ENCODE results near the gene MCTP2. TPM values are rescaled to one million over a fixed set of nuclear protein-coding genes. Genes with fewer than 3 reads are reported as not detected.

The MCTP2 gene
- total and polyA plus RNA-seq, 10 donors = 5.6 to 205 (median 107) TPM

GRCh38 chr15:94445566-94446160 lies 214.3 kb downstream of the MCTP2 start:
- intact Hi-C loops (cut with DNase I; ENCODE audit: low total_unique reads) = no loop called here
- Histone ChIP-seq H3K9me3 (no peaks in the 10 kb centered on the region), H3K27ac (no peak overlapping the region), H3K27me3 (replicated peaks in 1 of 7) (no peaks in the 10 kb centered on the region), H3K4me3 (no peak overlapping the region), H3K4me1 (peaks cover 0 to 5% (median 0%) of the 10 kb centered on the region in 6 donors), H3K36me3 (peaks cover 0 to 96% (median 22%) of the 10 kb centered on the region in 6 donors)
- TF ChIP-seq POLR2AphosphoS5 (IDR thresholded peaks at IDR 0.05) (no peak), POLR2A (IDR thresholded peaks at IDR 0.05) (no peak)
- TF ChIP-seq, protein P1, sequence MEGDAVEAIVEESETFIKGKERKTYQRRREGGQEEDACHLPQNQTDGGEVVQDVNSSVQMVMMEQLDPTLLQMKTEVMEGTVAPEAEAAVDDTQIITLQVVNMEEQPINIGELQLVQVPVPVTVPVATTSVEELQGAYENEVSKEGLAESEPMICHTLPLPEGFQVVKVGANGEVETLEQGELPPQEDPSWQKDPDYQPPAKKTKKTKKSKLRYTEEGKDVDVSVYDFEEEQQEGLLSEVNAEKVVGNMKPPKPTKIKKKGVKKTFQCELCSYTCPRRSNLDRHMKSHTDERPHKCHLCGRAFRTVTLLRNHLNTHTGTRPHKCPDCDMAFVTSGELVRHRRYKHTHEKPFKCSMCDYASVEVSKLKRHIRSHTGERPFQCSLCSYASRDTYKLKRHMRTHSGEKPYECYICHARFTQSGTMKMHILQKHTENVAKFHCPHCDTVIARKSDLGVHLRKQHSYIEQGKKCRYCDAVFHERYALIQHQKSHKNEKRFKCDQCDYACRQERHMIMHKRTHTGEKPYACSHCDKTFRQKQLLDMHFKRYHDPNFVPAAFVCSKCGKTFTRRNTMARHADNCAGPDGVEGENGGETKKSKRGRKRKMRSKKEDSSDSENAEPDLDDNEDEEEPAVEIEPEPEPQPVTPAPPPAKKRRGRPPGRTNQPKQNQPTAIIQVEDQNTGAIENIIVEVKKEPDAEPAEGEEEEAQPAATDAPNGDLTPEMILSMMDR (IDR thresholded peaks at IDR 0.05 in 8 of 11, conservative IDR thresholded peaks at IDR 0.05 in 3 of 11) = no peak
- 85 to 94% (median 91%) methylated on average over 7 of the region's 7 CpGs for WGBS, 5 donors
- DNase-seq = no peak

DNA sequence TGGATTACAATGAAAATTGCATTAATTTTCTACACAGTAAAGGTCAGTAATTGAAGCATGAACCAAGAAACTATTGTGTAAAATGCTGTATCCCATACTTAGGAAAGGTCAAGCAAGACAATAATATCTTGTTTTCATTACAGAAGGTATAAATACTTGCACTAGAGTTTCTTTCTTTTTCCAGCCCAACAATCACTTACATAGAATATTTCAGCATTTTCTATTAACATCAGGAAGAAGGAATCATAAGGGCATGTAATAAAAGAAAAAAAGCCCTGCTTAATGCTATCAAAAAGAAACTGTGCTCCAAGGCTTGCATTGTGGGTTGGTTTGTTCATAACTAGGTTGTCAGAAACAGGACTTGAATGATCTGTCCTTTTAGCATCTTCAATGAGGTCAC lies 215.1 kb downstream of the MCTP2 start:
- TF ChIP-seq POLR2AphosphoS5 (IDR thresholded peaks at IDR 0.05) (no peak), POLR2A (IDR thresholded peaks at IDR 0.05) (no peak)
- TF ChIP-seq, protein P1 (IDR thresholded peaks at IDR 0.05 in 8 of 11, conservative IDR thresholded peaks at IDR 0.05 in 3 of 11) = no peak
- intact Hi-C loops (cut with DNase I; ENCODE audit: low total_unique reads) = no loop called here

DNA sequence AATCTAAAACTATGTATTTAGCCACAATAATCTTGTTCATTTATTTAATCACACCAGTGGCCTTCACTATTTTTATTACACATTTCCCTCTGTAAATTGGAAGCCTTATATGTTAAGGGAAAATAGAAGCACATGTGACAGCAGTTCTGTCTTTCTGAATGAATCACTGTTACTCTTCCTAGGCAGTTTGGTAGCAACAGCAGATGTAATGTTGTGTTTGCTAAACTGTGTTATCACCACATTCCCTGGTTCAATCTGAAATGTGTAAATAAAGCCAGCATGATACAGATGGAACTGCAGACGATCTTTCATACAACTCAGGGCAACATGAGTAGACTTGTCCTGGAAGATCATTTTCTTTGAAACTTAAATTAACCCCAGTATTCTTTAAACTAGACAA lies 220.1 kb downstream of the MCTP2 start:
- TF ChIP-seq, protein P1 (IDR thresholded peaks at IDR 0.05 in 8 of 11, conservative IDR thresholded peaks at IDR 0.05 in 3 of 11) = no peak
- no peak for TF ChIP-seq POLR2A (IDR thresholded peaks at IDR 0.05)
- no peak for TF ChIP-seq POLR2AphosphoS5 (IDR thresholded peaks at IDR 0.05)
- peaks cover 0 to under 1% (median 0%) of the 10 kb centered on the region in 6 donors for H3K4me1 ChIP-seq
- DNase-seq = no peak
- no peaks in the 10 kb centered on the region for H3K27me3 ChIP-seq (replicated peaks in 1 of 7)
- WGBS, 5 donors = 82 to 100% (median 91%) methylated on average over 1 of the region's 1 CpG
- no peak overlapping the region for H3K4me3 ChIP-seq
- H3K9me3 ChIP-seq = no peaks in the 10 kb centered on the region
- H3K36me3 ChIP-seq = peaks cover 0 to 92% (median 3%) of the 10 kb centered on the region in 6 donors
- no peak overlapping the region for H3K27ac ChIP-seq
- intact Hi-C loops (cut with DNase I; ENCODE audit: low total_unique reads) = no loop called here

More for the DNA sequence above, 215.1 kb downstream of the MCTP2 start:
- H3K27ac ChIP-seq = peak overlapping the region in 1 of 8 donors; percentile 45
- DNase-seq = no peak
- H3K4me1 ChIP-seq = peaks cover 0 to 5% (median 0%) of the 10 kb centered on the region in 6 donors
- H3K27me3 ChIP-seq (replicated peaks in 1 of 7) = no peaks in the 10 kb centered on the region
- peaks cover 0 to 96% (median 21%) of the 10 kb centered on the region in 6 donors for H3K36me3 ChIP-seq
- H3K9me3 ChIP-seq = no peaks in the 10 kb centered on the region
- no peak overlapping the region for H3K4me3 ChIP-seq

DNA sequence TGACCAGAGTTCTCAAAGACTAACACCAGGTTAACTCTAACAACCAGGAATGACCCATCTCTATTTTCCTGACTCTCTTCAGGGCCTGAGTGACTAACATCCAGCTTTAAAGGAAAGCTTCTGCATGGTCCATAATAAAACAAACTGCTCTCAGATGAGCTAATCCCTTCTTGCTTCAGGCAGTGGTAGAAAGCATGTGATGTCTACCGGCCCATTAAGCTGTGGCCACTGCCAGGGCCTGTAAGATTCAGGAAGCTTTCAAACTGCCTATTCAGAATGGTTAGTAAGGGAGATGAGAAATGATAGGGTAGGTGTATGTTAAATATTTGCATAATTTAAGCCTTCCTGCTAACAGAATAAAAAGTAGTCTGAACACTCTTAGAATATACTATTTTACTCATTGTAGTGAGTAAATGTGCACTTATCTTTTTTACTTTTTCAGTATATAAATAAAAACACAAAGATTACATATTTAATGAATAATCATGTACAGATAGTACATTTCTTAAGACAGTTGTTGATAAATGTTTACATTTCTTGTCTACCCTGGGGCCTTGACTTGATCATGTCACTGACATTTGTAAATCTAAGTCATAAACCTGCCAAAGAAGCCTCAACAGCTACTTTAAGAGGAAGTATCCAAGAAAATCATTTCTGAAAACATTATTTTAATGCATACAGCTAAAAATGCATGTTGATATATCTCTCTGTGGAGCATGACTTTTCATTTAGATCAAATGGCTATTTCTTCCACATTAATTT lies 222.0 kb downstream of the MCTP2 start:
- Histone ChIP-seq H3K27ac (no peak overlapping the region), H3K36me3 (peaks cover 0 to 94% (median 14%) of the 10 kb centered on the region in 6 donors), H3K4me3 (no peak overlapping the region), H3K27me3 (replicated peaks in 1 of 7) (no peaks in the 10 kb centered on the region), H3K4me1 (peaks cover 0 to 4% (median 0%) of the 10 kb centered on the region in 6 donors), H3K9me3 (no peaks in the 10 kb centered on the region)
- no peak for DNase-seq
- intact Hi-C loops (cut with DNase I; ENCODE audit: low total_unique reads) = no loop called here
- 82 to 94% (median 90%) methylated on average over 1 of the region's 1 CpG for WGBS, 5 donors
- TF ChIP-seq POLR2AphosphoS5 (IDR thresholded peaks at IDR 0.05) (no peak), POLR2A (IDR thresholded peaks at IDR 0.05) (no peak)
- TF ChIP-seq, protein P1 (IDR thresholded peaks at IDR 0.05 in 8 of 11, conservative IDR thresholded peaks at IDR 0.05 in 3 of 11) = no peak

All from spleen (tissue), 11 donors.